GM21786 (cell line): Measurements from ENCODE around the gene ADAM15.

ENCODE experiments used
- ATAC-seq: cut with Tn5 transposase; IDR thresholded peaks from one replicate; pipeline ENCODE4 v1.9.1; 2021; ENCODE audit not compliant: unreplicated experiment

The ADAM15 gene

DNA sequence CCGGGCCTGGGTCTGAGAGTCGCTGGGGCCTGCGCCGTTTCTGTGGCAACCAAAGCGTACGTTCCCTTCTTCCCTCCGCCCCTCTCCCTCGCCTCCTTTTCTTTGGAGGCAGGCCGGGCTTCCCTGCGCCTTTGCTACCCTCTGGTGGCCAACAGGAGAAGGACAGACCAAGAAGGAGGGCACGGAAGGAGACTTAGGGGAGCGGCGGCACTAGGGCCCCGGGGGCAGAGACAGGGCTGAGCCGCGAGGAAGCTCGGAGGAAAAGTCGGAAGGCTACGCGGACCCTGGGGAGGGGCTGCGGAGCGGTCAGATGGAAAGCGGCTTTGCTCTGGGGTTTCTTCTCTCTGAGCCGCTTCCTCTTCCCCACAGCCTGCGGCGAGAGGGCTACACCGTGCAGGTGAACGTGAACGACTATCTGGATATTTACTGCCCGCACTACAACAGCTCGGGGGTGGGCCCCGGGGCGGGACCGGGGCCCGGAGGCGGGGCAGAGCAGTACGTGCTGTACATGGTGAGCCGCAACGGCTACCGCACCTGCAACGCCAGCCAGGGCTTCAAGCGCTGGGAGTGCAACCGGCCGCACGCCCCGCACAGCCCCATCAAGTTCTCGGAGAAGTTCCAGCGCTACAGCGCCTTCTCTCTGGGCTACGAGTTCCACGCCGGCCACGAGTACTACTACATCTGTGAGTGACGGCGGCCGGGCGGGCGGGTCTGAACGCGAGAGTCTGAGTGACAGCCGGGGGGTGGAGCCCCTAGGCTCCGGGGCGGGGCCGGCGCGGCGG lies 33.8 kb downstream of the ADAM15 start:
- peak; percentile 67 for ATAC-seq

DNA sequence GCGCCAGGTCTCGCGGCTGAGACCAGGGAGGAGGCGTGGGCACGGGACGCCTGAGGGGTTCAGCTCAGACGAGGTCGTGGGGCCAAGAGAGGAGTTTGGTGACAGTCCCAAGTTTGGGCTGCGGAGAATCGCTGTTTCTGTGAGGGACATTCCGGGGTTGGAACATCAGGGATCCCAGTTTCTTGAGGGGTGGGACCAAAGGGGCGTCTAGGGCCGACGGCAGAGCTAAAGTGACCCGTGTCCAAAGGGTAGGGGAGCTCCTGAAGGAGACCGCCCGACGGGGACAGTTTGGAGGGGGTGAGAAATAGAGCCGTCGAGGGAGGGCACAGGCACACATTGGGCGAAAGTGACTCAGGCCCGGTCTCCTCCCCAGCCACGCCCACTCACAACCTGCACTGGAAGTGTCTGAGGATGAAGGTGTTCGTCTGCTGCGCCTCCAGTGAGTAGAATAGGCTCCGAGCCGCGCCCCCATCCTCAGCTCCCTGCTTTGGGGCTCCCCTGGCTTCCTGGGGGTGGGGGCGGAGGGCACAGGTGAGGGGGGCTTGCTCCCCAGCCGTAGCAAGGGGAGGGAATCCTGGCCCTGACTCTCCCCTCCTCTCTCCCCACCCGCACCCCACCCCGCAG lies 34.5 kb downstream of the ADAM15 start:
- ATAC-seq: no peak

DNA sequence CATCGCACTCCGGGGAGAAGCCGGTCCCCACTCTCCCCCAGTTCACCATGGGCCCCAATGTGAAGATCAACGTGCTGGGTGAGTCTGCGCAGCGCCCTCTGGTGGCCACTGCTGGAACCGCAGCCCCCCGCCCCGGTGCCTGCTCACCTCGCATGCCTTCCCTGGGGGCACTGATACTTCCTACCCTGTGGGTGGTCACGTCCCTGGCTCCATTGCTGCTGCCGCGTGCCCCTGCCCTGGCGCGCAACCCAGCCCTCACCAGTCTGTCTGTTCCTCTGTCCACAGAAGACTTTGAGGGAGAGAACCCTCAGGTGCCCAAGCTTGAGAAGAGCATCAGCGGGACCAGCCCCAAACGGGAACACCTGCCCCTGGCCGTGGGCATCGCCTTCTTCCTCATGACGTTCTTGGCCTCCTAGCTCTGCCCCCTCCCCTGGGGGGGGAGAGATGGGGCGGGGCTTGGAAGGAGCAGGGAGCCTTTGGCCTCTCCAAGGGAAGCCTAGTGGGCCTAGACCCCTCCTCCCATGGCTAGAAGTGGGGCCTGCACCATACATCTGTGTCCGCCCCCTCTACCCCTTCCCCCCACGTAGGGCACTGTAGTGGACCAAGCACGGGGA lies 35.1 kb downstream of the ADAM15 start:
- no peak for ATAC-seq

DNA sequence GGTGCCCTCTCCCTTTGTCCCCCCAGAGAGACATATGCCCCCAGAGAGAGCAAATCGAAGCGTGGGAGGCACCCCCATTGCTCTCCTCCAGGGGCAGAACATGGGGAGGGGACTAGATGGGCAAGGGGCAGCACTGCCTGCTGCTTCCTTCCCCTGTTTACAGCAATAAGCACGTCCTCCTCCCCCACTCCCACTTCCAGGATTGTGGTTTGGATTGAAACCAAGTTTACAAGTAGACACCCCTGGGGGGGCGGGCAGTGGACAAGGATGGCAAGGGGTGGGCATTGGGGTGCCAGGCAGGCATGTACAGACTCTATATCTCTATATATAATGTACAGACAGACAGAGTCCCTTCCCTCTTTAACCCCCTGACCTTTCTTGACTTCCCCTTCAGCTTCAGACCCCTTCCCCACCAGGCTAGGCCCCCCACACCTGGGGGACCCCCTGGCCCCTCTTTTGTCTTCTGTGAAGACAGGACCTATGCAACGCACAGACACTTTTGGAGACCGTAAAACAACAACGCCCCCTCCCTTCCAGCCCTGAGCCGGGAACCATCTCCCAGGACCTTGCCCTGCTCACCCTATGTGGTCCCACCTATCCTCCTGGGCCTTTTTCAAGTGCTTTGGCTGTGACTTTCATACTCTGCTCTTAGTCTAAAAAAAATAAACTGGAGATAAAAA lies 35.9 kb downstream of the ADAM15 start:
- ATAC-seq: no peak

DNA sequence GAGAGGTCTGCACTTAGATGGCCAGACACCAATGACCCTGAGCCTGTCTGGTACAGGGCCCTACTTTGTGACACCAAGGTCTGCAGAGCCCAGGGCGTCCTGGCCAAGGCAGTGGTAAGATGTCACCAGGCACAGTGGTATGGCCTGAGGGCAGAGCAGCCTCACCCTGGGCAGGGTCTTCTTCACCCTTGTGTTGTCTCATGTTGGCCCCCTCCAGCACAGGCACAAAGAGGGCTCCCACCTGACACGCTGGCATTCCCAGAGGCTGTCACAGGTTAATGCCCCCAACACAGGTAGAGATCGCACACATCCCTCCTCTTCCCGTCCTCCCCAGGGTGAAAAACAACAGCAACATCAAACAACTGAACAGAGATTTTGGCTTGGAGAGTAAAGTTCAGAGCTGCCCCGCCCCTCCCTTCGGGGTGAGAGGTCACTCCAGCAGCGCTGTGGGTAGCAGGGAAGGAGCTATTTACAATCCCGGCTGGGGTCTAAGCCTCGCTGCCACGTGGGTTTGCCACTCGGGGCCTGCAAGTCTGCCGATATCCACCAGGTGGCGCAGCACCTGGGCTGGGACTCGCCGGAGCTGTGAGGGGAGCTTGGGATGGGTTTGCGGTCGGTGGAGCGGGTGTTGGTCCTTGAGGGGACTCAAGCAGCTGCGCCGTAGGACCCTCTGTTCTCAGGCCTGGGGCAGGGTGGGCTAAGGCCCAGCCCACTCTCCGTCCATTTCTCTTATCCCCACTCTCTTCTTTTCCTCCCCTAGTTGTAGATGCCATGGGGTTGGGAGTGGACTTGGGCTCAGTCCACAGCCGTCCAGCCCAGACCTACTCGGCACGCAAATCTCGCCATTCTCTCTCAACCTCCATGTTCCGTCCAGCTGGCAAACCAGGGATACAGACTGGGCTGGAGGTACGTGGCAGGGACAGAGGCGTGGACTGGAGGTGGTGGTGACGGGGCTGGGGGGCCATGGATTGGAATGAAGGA lies 40.2 kb downstream of the ADAM15 start:
- ATAC-seq: no peak

DNA sequence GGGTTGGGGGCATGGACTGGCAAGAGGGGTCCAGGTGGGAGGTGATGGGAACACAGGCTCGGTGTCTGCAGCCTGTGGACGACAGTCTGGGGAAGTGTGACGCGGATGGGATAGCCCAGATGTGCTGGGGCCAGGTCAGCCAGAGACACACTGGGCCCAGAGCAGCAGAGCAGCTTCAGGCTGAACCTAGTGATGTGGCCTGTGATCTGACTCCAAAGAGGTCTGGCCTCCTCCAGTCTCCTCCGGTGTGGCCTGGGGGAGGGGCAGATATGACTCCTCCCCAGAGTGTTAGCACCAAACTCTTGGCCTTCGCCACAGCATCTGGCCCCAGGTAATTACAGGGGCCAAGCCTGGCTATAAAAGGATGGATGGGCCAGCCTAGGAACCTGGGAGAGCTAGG lies 41.0 kb downstream of the ADAM15 start:
- ATAC-seq: no peak

DNA sequence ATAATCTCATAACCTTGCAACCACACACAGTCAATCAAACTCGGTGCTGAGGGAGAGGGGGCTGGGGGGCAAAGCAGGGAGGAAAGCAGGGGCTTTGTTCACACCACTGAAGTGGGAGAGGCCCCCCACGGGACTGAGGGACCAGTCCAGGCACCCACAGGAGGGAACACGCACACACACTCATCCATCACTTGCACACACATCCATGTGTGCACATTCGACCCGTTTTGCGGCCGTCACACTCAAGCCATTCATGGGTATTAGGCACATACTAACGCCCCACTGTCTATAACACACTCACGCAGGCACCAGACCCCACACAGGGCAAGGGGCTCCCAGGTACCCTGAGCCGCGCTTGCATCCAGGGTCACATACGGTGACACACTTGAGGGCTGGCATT lies 41.5 kb downstream of the ADAM15 start:
- ATAC-seq: no peak

DNA sequence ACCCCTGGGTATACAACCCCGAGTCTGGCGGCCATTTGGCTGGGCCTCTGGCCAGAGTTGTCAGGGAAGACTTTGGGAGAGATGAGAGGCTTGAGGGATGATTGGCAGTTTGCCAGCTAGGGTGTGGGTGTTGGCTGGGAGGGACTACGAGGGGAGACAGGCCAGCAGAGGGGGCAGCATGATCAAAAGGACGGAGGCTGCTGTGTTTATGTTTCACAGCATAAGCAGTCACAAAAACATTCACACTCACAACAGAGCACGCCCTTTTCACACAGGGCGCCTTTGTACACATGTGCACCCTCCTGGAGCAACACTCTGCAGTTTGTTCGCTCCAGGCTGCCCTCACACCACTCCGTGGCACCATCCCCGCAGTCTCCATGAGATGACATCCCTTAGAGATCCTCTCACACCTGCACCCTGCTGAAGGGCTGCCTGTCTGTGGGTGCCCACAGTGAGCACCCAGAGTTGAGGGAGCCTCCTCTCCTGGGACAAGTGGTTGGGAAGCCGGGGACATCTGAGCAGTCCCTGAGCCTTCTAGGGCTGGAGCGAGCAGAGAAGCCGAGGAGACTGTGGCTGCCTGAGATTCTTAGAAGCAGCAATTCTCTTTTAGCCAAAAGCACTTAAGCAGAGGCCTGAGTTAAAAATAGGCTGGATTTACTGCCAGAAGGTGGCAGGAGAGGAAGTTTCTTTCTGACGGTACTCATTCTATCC lies 43.0 kb downstream of the ADAM15 start:
- no peak for ATAC-seq

DNA sequence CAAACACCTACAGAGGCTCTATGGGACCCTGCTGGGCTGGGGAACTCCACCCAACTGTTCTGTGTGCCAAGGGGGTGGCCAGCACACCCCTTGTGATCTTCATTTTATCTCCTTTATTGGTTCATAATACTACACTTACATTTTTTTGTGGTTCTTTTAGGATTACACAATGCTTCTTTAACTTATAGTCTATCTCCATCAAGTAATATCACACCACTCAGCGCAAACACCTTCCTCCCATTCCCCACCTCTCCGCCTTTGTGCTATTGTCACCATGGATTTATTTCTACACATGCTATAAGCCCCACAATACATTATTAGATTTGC lies 43.5 kb downstream of the ADAM15 start:
- no peak for ATAC-seq

DNA sequence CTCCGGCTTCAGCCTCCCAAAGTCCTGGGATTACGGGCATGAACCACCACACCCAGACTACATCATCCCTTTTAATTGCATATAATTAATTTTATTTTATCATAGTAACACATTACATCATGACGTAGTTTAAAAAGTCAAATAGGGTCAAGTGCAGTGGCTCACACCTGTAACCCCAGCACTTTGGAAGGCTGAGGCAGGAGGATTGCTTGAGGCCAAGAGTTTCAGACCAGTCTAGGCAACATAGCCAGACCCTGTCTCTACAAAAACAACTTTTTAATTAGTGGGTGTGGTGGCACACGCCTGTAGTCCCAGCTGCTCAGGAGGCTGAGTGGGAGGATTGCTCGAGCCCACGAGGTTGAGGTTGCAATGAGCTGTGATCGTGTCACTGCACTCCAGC lies 48.2 kb downstream of the ADAM15 start:
- no peak for ATAC-seq

DNA sequence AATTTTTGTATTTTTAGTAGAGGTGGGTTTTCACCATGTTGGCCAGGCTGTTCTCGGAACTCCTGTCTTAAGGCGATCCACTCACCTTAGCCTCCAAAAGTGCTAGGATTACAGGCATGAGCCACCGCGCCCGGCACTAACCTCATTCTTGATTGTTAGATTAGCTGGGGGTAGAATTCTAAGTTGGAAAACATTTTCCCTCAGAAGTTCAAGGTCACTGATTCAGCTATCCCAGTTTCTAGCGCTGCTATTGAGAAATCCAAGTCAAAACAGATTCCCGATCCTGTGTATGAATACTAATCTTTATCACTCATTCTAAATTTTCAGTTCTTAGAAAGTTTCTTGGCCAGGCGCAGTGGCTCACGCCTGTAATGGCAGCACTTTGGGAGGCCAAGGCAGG lies 52.2 kb downstream of the ADAM15 start:
- no peak for ATAC-seq

DNA sequence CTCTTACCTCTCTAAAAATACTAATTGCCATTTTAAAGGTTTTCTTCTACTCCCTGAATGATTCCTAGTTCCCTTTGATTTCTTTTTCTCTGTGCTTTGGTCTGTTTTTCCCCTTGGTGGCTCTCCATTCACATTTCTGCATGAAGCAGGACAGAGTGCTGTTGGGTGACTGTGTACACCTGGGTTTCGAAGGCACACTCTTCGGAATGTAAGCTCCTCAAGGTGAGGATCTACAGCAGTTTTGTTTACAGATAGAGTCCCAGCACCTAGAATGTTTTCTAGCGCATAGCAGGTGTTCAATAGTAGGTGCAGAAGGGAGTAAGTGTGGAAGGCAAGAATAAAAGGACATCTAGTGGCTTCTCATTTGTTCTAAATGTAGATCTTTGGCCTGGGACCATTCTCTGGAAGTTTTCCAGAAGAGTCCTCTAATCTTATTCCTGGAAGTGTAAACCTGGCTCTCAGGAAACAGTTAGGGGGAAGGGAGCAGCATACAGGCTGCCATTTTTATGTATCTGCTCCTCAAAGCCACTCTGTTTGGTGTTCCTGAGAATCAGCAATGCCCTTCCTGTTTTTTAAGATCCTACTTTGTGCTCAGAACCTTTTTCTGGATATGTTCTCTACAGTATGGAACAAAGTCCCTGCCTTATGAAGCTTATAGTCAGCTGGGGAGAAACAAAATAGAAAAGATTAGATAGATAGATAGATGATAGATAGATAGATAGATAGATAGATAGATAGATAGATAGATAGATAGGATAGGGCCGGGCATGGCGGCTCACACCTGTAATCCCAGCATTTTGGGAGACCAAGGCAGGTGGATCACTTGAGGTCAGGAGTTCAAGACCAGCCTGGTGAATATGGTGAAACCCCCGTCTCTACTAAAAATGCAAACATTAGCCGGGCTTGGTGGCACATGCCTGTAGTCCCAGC lies 53.8 kb downstream of the ADAM15 start:
- ATAC-seq: no peak

DNA sequence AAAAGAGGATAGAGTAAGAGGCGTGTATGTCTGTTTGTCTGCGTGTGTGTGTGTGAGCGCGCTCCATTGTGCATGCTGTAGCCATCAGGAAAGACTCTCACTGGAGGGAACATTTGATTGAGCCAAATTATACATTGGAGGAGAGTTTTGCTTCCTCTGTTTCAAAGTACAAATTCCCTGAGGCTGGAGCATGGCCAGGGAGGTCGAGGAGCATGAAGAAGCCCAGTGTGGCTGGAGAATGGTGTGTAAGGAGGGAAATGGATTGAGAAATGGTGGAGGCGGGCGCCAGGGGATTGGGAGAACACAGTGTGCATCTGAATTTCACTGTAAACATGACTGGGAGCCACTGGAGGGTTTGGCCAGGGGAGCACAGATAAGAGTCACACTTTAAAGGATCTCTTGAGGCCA lies 54.5 kb downstream of the ADAM15 start:
- ATAC-seq: no peak

DNA sequence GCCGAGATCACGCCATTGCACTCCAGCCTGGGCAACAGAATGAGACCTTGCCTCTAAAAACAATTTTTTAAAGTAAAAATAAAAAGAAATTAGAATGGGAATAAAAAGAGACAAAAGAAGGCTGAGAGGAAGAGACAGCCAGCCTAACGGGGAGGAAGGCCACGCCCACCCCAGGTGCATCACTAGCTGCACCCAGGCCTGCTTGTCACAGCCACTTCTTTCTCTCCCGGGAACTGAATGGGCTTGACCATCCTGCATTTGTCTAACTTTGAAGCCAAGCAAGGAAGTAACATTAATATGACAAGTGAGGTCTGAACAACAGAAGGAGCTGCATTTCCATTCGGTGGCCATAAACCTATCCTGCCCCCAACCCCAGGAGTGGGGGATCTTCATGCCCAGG lies 55.7 kb downstream of the ADAM15 start:
- no peak for ATAC-seq

DNA sequence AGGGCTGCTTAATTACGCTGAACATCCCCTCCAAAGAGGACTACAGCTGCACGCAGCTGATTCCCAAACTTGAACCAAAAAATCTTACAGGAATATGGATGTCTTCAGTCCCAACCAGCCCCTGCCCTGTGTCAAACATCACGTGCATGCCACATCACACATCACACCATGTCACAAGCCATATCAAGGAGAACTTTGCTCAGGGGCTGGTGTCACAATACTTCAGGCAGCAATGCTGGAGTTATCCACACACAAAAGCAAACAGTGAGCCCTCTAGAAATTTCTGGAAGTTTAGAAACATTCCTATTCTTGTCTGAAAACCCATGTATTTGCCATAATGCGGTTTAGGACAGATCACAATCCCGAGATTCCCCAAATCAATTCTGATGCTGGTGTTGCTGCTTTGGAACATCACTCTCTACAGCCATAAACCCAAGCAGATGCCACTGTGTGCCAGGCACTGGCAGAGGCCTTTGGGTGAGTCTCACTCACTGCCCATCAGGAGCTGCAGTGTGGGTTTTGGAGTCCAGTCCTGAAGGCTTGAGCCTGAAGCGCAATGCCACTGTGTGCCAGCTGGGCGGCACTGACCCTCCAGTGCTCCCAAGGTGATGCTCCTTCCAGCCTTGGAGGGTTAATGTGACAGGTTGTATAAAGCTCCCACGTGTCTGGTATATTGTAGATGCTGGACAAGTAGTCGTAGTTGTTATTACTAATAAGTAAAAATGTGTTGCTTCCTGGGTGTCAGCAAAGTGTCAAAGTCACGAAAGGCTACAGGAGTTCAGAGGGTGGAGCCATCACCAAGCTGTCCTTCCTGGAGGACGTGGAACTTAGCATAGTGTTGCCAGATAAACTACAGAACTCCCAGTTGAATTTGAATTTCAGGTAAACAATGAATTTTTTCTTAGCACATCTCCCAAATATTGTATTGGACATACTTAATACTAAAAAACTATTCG lies 56.5 kb downstream of the ADAM15 start:
- no peak for ATAC-seq

DNA sequence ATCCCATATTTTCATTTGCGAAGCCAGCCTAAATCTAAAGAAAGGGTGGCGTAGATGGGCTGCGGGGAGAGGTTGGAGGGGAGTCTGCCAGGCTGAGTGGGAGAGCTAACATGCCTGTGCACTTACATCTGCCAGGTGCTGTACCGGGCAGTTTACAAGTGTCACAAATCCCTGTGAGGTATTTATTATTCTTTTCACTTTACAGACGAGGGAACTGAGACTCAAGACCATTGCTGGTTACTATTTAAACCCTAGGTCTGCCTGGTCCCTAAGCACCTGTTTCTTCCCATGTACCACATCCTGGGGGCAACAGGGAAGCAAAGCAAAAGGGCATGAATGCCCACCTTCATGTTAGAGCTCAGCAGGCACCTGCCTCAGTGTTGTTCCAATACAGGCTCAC lies 57.2 kb downstream of the ADAM15 start:
- ATAC-seq: no peak

DNA sequence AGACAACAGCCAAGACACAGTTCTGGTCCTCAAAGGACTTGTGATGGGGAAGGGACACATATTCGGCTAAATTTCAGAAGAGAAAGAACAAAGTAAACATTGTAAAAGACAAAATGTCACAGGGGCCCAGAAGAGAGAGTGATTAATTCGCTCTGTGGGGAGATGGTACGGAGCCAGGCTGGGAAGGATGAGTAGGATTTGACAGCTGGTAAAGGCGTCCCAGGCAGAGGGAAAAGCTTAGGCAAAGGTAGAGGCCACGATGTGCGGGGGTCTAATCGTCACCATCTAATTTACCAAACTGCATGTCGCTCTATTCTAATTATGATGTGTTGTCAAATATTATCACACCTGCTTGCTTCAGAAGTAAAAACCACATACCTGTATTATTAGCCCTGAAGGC lies 59.3 kb downstream of the ADAM15 start:
- no peak for ATAC-seq

DNA sequence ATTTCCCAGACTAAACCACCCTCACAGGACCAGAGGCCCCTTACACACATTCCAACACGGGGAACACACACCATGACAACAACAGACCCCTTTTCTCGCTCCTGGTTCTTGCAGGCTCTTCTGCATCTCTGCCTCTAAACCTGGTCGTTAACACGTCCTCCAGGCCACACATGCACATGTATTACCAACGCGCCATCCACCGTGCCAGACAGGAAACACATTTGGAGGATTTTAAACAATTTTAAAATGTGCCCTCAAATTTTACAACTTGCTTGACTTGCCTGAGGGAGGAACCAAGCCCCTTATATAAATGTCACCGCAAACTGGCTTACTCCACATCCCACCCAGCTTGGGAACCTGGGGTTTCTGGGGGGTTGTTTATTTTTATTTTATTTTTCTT lies 59.7 kb downstream of the ADAM15 start:
- ATAC-seq: no peak
